Smooth muscle cell (in vitro differentiated cells): Measurements from ENCODE around the gene CHST12. TPM values are rescaled to one million over a fixed set of nuclear protein-coding genes. Genes with fewer than 3 reads are reported as not detected.

Source experiments
- DNase-seq: peaks from one replicate; lab custom pipeline; 2025; ENCODE audit not compliant: unreplicated experiment; lab: John Stamatoyannopoulos, UW
- H2AFZ ChIP-seq: fragments of 200-600 bp; sonication (generic); 2 replicates; pipeline ENCODE4 v1.6.0; 2016; ENCODE audit warnings: antibody characterized with exemption, low read depth, mild to moderate bottlenecking
- H3F3A ChIP-seq: fragments of 200-600 bp; sonication (generic); 2 replicates; pipeline ENCODE4 v1.6.0; 2017; ENCODE audit warnings: antibody characterized with exemption, low read depth
- H3K27ac ChIP-seq: fragments of 200-600 bp; sonication (generic); 2 replicates; pipeline ENCODE4 v1.5.1; 2016; ENCODE audit warnings: low read depth, mild to moderate bottlenecking
- H3K27me3 ChIP-seq: fragments of 200-600 bp; sonication (generic); 2 replicates; pipeline ENCODE4 v1.6.1; 2016; ENCODE audit warnings: low read depth, mild to moderate bottlenecking
- H3K36me3 ChIP-seq: fragments of 200-600 bp; sonication (generic); 2 replicates; pipeline ENCODE4 v1.5.1; 2016; ENCODE audit warnings: low read depth
- H3K4me1 ChIP-seq: fragments of 200-600 bp; sonication (generic); 2 replicates; pipeline ENCODE4 v1.5.1; 2016; ENCODE audit warnings: low read depth
- H3K4me2 ChIP-seq: fragments of 200-600 bp; sonication (generic); 2 replicates; pipeline ENCODE4 v1.6.0; 2016; ENCODE audit warnings: mild to moderate bottlenecking
- H3K4me3 ChIP-seq: fragments of 200-600 bp; sonication (generic); 2 replicates; pipeline ENCODE4 v1.5.1; 2016; ENCODE audit warnings: mild to moderate bottlenecking
- H3K79me2 ChIP-seq: fragments of 200-600 bp; sonication (generic); 2 replicates; pipeline ENCODE4 v1.6.0; 2016; ENCODE audit warnings: low read depth, mild to moderate bottlenecking
- H3K9ac ChIP-seq: fragments of 200-600 bp; sonication (generic); 2 replicates; pipeline ENCODE4 v1.6.0; 2016; ENCODE audit warnings: low read depth
- H3K9me3 ChIP-seq: fragments of 200-600 bp; sonication (generic); replicated peaks from 2 replicates; pipeline ENCODE4 v1.5.1; 2016; ENCODE audit warnings: low read depth
- H4K20me1 ChIP-seq: fragments of 200-600 bp; sonication (generic); 2 replicates; pipeline ENCODE4 v1.6.0; 2016; ENCODE audit warnings: low read depth
- WGBS: methylation state at CpG from one replicate; pipeline ENCODE4 v1.1.7; 2016; ENCODE audit warnings: low lambda C conversion rate; 5-methylcytosine and 5-hydroxymethylcytosine counted together
- polyA plus RNA-seq: library from polyadenylated mRNA; unstranded; fragments of >200 nt; fragmentation: Nextera tagmentation; extraction: Ambion mirVana; gene quantifications from 2 replicates; pipeline ENCODE4 v1.2.1, GENCODE V29; 2016
- total RNA-seq: library from RNA; depleted of rRNA; stranded (reverse); fragments of >200 nt; gene quantifications from 2 replicates; pipeline ENCODE4 v1.2.3, GENCODE V29; 2014
- TF ChIP-seq, protein P1 (sequence below): fragments of 200-600 bp; sonication (generic); IDR thresholded peaks from 2 replicates; pipeline ENCODE4 v1.5.1; 2017; ENCODE audit warnings: borderline replicate concordance, mild to moderate bottlenecking, antibody characterized with exemption; ENCODE audit not compliant: insufficient read depth, poor library complexity, severe bottlenecking

The CHST12 gene
- total RNA-seq: 7.5 and 10.1 TPM in 2 replicates
- 15.0 and 19.7 TPM in 2 replicates for polyA plus RNA-seq

DNA sequence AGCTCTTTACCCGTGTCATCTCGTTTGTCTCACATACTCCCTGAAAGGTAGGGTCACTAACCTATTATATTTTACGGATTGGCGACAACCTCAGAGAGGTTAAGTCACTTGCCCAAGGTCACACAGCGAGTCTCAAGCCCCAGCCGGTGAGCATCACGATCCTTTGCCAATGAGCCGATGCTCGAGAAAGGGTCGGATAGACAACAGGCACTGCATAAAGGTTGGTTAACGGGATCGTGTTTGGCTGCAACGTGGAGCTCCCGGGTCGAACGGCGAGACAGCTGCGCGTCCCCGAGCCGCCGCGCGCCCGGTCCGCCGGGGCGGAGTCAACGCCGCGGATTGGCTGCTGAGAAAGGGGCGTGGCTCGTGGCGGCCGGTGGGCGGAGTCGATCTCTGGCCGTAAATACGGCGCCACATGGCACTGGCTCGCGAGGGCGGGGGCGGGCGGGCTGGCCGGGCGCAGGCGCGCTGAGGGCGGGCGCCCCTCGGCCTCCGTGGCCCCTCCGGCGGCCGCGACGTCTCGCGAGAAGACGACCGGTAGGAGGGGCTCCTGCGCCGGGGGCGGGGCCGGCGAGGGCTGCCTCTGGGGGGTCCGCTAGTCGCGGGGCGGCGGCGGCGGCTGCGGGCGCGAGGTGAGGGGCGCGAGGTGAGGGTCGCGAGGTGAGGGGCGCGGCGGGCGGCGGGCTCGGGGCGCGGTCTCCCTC lies at the start of gene CHST12:
Gene CHST12 (plus strand): TSS at position 598 of the 704 bp plus-strand sequence. CDS start 29,029 bp downstream, outside the sequence.
- Histone ChIP-seq H3K4me1 (peaks cover 8% of the 10 kb centered on the region), H3K79me2 (peaks cover 19% of the 10 kb centered on the region), H3K4me2 (peak within 1 kb of the TSS; percentile 88), H3K27me3 (no peaks in the 10 kb centered on the region), H3F3A (peaks cover 24% of the 10 kb centered on the region), H3K9me3 (no peaks in the 10 kb centered on the region), H3K9ac (peak within 1 kb of the TSS; percentile 80), H3K4me3 (peak within 1 kb of the TSS; percentile 73), H3K27ac (peak within 1 kb of the TSS; percentile 40), H2AFZ (peak within 1 kb of the TSS; percentile 64), H3K36me3 (no peaks in the 10 kb centered on the region), H4K20me1 (peaks cover 11% of the 10 kb centered on the region)
- peak; percentile 83 for DNase-seq
- TF ChIP-seq, protein P1, sequence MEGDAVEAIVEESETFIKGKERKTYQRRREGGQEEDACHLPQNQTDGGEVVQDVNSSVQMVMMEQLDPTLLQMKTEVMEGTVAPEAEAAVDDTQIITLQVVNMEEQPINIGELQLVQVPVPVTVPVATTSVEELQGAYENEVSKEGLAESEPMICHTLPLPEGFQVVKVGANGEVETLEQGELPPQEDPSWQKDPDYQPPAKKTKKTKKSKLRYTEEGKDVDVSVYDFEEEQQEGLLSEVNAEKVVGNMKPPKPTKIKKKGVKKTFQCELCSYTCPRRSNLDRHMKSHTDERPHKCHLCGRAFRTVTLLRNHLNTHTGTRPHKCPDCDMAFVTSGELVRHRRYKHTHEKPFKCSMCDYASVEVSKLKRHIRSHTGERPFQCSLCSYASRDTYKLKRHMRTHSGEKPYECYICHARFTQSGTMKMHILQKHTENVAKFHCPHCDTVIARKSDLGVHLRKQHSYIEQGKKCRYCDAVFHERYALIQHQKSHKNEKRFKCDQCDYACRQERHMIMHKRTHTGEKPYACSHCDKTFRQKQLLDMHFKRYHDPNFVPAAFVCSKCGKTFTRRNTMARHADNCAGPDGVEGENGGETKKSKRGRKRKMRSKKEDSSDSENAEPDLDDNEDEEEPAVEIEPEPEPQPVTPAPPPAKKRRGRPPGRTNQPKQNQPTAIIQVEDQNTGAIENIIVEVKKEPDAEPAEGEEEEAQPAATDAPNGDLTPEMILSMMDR: no peak
- 3% methylated on average over 71 of the region's 89 CpGs for WGBS

DNA sequence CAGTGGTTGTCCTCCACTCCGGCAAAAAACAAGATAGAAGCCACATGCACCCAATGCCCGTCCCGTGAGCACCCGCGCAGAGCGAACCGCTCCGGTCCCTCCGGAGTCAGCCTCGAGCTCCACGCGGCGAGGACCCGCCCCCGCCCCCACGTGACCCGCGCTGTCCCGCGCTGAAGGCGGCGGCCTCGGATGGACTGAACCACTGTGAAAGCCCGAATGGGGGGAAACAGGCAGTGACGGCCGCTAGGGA lies 49.5 kb upstream of the CHST12 start:
- Histone ChIP-seq H3K4me1 (peaks cover 16% of the 10 kb centered on the region), H3K4me2 (peak overlapping the region; percentile 97), H3K36me3 (no peaks in the 10 kb centered on the region), H3K4me3 (peak overlapping the region; percentile 61), H3K79me2 (peaks cover 47% of the 10 kb centered on the region), H2AFZ (peak overlapping the region; percentile 84), H3F3A (no peaks in the 10 kb centered on the region), H3K27me3 (no peaks in the 10 kb centered on the region), H3K9me3 (no peaks in the 10 kb centered on the region), H4K20me1 (peaks cover 39% of the 10 kb centered on the region), H3K27ac (peak overlapping the region; percentile 97), H3K9ac (peak overlapping the region; percentile 99)
- WGBS: 1% methylated on average over 26 of the region's 26 CpGs
- TF ChIP-seq, protein P1: no peak
- no peak for DNase-seq

DNA sequence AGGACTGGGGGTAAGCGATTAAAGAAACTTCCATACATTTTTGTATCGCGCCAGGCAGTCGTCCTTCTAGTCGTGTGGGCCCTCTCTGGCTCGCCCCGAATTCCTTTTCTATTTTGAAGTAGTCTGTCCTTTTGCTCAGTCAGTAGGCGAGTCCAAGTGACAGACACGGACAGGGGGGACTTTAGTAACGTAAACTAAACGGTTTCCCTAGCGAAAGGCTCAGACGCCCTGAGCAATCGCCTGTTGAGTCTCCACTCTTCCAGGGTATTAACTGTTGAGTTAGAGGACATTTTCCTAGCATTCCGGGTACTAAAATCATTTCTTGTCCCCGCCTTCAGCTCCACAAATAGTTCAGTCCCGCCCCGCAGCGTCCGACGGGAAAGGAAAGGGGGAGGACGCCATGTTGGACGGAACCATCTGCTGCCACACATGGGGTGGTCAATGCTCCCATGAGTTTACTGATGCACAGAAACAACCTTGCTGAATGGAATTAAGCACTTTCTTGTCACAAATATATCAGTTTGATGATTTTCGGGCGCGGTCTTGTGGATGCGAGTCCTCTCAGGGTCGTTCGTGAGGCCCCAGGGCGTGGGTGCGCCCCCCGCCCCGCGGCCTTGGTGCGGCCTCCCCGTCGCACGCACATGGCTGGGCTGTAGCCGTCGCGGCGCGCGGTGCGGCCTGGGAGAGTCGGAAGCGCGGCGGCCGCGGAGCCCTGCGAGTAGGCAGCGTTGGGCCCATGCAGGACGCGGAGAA lies 49.0 kb upstream of the CHST12 start, which contains the start of gene EIF3B:
Gene EIF3B (plus strand): TSS at position 642 of the 753 bp plus-strand sequence. CDS start 95 bp downstream, at position 737.
- Histone ChIP-seq H4K20me1 (peaks cover 44% of the 10 kb centered on the region), H3K4me2 (peak within 1 kb of the TSS; percentile 97), H3K36me3 (no peaks in the 10 kb centered on the region), H3K4me3 (peak within 1 kb of the TSS; percentile 61), H3K27ac (peak within 1 kb of the TSS; percentile 97), H3K27me3 (no peaks in the 10 kb centered on the region), H3K9ac (peak within 1 kb of the TSS; percentile 99), H3K79me2 (peaks cover 52% of the 10 kb centered on the region), H3F3A (no peaks in the 10 kb centered on the region), H3K9me3 (no peaks in the 10 kb centered on the region), H3K4me1 (peaks cover 16% of the 10 kb centered on the region), H2AFZ (peak within 1 kb of the TSS; percentile 84)
- TF ChIP-seq, protein P1: no peak
- peak; percentile 96 for DNase-seq
- under 1% methylated on average over 49 of the region's 55 CpGs for WGBS
